Limb (tissue), 2 donors: Measurements from ENCODE around the gene SHB.
"Not testable (repeated sequence)": the region's sequence is repeated elsewhere in the genome, so short reads cannot be mapped to it uniquely, and the experiment has no call there.

Source experiments
- DNase-seq, 2 donors: peaks; one replicate each; pipeline ENCODE4 v3.0.0-alpha.2; 2016; ENCODE audit errors: extremely low spot score in 2 of 2

Gene SHB

DNA sequence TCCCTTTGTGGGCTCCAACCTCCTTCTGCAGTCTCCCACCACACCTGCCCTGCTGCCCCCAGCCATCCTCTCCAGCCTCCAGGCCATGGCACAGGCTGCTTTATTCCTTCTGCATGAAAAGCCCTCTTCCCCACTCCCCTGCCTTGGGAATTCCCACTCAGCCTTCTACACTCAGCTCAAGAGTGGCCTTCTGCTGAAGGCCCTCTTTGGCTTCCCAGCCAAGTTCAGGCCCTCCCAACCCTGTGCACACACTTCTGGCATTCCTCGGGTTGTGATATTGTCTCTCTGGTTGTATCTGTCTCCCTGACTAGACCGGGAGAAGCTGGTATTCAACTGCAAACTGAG lies 5.7 kb downstream of the SHB start:
- DNase-seq = no peak

DNA sequence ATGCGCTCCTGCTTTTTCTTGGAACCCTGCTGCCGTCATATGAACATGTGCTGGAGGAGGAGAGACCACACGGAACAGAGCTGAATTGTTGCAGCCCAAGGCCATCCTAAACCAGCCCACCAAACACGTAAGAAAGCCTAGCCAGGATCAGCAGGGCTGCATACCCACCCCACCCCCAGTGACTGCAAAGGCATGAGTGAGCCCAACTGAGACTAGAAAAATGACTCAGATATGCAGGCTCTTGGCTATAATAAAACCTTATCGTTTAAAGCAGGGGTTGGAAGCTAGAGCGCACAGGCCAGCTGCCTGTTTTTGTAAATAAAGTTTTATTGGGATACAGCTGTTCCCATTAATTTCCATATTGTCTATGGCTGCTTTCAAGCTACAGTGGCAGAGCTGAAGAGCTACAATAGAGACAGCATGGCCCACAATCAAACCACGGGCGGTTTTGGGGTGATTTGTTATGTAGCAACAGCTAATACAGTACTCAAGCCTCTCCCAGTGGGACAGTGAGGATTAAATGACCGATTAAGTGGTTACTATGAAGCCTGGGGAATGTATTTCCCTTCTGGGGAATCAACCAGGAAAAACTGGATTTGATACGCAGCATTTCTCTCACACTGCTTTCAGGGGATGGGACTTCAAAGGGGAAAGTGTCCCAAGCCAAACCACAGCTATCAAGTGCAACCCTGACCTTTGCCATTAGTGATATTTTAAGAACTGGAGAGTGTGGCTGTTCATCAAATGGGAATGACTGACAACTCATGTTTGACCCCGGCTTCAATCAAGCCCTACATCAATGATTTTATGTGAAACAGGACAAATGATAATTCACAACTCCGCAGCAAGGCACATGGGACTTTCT lies 6.3 kb downstream of the SHB start:
- DNase-seq = no peak

DNA sequence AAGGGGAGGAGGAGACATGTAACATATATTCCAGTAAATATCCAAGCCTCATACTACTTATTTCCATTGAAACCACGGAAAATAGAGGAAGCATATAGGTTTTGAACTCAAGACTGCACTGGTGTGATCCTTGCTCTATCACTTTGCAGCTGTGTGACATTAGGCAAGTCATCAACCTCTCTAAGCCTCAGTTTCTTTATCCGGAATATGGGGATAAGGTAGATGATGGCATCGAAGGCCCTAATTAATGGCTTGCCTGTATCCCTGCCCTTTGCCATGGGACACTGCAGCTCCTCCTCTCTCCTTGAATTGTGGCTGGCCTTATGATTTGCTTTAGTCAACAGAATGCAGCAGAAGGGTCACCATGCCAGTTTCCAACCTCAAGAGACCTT lies 6.9 kb downstream of the SHB start:
- DNase-seq = no peak

DNA sequence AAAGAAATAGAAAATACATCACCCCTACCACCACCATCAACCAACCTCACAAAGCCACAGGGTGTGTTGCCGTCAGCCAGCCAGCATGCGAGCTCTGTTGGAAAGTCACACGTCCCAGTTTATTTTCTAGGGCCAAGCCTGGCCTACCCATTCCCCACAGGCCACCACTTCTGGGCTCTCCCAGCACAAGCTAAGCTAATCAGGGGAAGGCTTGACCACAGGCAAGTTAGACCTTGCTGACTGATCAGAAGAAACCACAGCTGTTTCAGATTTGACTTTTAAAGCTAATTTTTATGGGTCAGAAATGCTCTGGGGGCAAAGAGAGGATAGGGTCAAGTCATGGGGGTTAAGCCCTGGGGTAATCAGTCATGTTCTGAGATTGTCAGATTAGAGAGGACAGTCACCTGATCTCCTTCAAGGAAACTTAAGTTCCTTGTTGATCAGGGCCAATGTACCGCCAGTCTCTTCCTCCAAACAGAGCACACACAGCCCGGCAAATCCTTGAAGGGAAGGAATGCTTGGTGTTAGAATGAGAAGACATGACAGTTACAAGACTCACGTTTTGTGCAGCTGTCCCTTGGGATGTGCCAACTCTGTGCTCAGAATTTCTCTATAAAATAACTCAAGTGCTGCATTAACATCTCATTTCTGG lies 7.6 kb downstream of the SHB start:
- DNase-seq = no peak

DNA sequence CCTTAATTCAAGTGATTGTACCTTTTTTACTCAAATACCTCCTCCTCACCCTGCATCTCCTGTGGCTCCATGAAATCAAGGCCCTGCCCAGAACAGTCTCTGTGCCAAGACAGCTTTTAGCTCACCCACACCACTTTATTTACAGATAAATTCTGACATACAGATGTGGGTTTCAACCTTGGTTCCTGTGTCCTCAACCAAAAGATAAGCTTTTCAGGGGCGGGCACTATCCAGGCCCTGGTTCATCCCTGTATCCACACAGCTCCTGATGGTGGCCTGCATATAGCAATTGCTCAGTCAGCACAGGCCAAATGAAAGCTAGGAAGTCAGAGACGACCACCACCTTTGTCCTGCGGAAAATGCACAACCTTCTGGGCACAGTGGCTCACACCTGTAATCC lies 8.3 kb downstream of the SHB start:
- DNase-seq = no peak

DNA sequence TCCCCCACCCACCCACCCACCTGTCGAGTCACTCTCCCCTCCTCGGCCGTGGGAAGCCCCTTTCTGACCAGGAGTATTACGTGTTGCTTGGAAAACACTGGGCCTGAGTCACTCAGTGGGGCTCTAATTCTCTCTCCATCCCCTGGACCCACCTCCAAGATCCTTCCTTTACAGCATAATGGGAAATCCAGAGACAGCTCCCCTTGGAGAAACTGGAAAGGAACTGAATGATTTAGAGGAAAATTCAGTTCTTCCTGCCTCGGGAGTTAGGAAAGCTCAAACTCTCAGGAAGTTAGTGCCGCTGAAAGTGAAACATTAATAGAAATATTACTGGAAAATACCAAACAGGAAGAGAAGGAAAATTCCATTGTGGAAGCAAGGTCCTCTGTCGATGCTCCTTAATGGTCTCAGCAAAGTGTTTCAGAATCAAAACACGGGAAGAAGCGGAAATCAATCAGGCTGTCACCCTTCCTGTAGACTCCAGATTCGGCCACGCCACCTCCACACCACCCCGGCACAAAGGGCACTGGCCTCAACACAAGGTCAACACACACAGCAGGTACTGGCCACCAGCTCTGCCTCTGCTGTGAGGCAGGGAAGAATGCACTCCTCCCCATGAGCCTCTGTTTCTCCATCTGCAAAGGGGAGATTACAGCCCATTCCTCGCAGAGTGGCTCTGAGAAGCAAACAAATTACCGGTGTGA lies 9.6 kb downstream of the SHB start:
- no peak for DNase-seq

DNA sequence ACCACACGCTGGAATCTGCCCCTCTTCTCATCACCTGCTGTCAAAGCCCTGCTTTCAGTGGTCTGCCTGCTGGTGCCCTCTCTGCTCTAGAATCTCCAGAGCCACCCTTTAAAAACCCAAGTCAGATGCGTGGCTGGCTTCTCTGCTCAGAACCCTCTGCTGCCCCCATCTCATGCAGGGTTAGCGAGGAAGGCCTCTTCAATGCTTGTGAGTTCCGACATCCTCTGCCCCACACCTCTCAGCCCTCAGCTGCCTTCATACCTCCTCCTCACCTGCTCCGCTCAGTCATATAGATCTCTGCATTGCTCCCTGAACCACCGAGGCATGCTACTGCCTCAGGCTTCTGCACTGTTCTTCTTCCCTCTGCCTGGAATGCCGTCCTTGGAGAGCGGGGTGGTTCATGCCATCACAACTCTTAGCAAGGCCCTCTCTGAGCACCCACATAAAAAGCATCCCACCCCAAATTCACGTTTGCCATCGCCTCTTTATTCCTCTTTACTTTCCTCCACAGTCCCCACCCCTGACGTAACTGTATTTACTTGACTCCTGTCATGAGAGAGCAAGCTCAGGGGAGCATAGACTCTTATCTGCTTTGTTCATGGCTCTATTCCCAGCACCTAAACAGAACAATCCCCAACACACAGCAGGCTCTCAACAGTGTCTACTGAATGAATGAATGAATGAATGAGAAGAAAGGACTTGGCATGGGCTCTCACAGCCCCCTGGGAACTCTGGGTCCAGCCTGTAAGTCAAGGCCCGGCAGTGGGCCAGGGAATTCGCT lies 10.4 kb downstream of the SHB start:
- no peak for DNase-seq

DNA sequence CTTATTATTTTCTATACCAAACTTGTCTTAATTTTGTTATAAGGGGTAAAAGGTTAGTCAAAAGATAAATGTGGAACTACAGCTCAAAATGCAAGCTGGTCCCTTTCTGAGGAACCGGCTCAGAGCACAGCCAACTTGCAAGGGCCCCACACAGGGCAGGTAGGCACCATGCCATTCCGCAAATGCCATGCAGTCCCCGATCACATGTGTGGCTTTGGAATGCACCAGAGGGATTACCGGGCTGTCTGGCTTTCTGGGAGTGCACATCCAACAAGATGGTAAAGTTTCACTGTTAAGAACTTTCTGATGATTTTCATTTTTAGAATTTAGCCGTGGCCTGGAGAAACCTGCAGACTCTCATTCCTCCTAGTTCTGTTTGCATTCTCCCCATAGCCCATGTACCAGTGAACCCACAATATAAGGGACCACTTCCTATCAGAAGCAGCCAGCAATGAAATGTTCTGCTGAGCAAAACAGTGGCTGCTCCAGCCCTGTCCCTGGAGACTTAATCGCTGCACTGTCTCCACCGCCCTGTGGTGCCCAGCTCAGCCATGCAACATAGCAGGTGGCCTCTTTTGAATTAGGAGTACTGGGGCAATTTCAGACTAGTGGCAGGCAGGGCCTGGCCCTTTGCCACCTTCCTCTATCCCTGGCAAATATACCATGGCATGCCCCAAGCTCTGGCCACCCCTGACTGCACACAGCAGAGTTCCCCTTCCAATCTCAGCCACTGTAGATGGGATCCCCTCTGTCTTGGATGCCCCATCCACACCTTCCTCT lies 11.4 kb downstream of the SHB start:
- DNase-seq = no peak

DNA sequence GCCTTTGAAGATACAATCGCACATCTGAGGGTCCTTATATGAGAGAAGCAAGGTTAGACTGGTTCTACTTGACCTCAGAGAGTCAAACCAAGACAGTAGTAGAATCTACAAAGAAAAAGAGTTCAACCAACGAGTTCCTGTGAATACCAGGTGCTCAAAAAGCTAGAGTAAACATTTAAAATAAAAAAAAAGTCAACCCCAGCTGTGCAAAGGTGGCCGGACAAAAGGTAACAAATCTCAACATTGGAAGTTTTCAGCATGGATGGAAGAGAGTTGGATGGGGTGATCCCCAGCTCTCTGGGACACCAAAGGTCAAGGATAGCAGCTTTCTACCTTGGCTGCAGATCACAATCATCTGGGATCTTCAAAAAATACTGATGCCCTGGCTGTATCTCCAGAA lies 14.4 kb downstream of the SHB start:
- no peak for DNase-seq

DNA sequence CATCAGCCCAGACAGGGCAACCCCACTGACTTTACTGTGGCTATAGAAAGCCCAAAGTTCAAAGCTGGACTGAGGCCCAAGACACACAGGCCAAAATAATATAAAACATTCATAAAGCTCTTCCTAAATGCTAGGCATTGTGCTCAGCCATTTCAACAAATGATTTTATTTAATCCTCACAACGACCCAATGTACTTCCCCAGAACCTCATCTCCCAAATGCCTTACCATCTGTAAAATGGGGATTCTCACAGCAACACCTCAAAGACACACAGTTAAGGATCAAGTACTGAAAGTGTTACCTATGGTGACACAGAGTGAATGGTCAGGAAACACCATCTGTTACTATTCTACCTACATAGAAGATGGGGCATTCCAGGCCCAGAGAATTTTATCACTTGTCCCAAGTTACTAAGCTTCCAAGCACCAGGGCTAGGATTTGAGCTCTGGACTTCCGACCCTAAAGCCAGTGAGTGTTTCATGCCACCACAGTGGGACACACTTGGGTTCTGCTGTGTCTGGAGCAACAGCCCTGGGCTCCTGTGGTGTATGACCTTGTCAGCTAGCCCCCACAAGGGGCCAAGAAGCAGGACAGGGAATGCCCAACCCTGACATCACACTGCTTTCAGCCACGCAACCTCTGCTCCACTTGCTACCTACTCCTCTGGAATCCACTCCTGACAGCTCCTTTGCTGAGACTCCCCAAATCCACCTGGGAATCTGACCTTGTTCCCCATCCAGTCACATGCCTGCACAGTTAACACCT lies 15.1 kb downstream of the SHB start:
- no peak for DNase-seq

DNA sequence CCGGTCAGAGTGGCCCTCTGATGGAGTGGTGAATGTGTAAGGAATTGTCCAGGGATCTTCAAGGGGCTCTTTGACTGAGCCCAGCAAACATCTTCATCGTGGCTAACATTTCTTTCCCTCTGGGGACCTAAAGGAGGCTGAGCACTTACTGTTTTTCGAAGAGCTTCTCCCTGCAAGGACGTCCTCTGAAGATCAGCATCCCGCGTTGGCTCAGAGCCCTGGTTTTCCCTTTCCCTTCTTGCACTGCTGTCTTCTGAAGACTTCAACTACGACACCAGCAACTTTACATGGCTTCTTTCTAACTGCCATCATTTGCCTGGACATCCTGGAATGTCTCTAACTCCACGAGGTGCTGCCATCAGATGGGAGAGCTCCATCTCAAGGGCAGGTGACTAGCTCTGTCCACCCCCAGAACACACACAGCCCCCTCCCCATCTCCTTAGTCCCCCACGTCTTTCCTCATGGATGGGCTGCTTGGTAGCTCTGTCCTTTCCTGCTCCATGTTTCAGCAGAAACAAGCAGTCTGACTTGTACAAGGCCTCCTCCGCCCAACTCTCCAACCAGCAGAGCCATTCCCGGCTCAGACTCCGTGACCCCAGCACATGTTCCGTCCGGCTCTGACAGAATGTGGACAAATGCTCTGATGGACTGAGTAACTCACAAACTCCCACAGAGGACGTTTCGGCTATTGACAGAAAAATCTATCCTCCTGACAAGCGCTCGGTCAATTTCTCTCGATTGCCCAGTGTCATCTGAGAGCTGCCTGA lies 17.1 kb downstream of the SHB start:
- no peak for DNase-seq

DNA sequence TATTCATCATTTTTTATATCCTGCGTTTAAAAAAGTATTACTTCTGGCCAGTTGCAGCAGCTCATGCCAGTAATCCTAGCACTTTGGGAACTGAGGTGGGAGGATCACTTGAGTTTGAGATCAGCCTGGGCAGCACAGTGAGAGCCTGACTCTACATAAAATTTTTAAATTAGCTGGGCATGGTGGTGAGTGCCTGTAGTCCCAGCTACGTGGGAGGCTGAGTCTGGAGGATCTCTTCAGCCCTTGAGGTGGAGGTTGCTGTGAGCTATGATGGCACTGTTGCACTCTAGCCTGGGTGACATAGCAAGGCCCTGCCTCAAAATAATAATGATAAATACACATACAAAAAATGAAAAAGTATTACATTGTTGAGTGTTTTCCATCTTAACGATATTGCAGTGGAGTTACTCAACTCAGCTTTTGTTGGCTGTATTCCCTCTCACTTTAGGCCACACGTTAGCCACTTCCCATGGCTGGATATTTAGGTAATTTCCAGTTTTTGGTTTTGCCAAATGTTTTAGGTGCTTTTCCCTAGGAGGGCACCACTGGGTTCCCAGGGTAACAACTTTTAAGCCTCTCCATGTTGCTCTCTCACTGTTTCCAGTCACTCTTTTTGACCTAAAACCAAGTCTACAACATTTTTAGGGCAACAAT lies 20.6 kb downstream of the SHB start:
- no peak for DNase-seq

DNA sequence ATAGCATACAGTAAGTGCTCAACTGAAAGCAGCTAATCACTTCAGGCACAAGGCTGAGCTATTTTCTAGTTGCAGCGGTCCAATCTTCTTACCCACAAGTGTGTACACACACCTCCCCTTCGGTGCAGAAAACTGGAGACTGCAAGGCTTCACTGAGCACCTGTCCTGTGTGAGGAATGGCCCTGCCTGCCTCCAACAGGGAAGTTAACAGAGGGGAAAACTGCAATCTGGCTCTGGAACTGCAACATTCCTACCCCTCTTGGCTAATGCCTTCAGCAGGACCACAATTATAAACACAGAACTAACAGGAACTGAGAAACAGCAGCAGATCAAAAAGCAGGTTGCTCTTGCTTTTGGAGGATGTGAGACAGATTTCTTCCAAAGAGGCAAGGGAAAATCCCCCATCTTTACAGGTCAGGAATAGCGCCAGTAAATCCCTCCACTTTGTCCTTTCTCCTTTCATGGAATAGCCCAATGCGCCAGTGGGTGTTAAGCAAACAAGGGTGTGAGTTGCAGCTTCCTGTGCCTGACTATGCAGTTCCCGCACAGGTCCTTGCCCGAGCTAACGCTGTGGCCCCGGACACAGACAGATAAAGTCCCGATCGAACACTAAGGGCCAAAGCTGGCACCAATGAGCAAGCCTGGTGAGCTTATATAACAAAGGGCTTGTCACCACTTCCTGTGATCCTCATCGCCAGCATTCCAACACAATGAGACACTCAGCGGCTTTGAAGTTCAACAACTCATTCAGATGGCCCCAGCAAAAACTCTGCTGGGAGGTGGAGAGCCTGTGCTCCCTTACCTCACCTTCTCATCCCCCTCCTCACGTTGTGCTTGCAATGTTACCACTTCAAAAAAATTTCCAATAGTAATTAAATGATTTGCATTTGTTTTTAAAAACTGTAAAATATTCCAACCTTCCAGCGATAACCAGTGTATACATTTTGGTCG lies 21.5 kb downstream of the SHB start:
- no peak for DNase-seq

DNA sequence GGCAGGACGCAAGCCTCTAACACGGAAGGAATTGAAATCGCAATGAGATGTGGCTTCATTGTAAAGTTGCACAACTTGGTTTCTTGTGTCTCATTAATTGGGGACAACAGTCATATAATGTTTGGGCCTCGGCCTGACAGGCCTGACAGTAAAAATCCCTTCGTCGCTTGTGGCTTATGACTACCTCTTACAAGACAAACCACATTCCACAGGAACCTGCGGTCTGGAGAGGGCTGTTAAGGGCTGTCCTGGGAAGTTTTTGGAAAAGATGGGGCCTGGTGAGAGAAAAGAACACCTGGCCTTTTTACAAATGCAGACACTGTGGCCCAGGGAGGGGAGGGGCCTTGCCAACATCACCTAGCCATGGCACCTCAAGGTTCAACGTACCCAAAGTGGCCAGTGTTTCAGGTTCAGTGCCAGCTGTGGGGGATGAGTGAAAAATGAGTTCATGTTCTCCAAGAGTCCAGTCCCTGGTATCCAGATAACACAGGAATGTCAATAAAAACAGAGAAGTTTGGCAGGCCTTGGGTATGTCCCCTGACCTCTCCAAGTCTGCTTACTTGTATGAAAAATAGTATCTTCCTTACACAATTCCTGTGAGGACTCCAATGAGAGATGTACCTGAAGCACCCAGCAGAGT lies 22.2 kb downstream of the SHB start:
- DNase-seq = no peak

DNA sequence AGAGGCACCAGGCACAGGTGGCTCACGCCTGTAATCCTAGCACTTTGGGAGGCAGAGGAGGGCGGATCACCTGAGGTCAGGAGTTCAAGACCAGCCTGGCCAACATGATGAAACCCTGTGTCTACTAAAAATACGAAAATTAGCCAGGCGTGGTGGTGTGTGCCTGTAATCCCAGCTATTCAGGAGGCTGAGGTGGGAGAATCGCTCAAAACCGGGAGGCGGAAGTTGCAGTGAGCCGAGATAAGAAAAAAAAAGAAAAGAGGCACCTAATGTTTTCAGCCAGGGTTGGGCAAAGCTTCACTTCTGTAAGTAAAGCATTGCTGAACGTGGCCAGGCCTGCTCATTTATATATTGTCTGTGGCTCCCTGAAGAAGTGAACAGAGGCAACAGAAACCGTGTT lies 23.1 kb downstream of the SHB start:
- DNase-seq = not testable (repeated sequence)

DNA sequence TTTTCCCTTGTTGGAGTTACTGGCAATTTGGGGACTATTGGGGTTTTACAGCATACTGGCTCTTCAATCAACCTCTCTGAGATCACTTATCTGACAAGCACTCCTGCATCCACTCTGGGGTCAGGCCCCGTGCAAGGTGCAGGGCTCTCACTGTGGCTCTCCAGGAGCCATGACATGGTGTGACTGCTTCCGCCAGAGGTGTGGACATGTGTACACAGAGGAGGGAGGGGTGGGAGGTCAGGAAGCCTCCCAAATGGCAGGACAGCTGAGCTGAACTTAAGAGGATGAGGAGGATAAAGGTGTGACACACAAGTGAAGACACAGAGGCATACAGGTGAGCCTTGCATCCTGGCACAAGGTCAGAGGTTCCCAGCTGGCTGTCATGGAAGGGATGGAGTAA lies 24.3 kb downstream of the SHB start:
- DNase-seq = no peak

DNA sequence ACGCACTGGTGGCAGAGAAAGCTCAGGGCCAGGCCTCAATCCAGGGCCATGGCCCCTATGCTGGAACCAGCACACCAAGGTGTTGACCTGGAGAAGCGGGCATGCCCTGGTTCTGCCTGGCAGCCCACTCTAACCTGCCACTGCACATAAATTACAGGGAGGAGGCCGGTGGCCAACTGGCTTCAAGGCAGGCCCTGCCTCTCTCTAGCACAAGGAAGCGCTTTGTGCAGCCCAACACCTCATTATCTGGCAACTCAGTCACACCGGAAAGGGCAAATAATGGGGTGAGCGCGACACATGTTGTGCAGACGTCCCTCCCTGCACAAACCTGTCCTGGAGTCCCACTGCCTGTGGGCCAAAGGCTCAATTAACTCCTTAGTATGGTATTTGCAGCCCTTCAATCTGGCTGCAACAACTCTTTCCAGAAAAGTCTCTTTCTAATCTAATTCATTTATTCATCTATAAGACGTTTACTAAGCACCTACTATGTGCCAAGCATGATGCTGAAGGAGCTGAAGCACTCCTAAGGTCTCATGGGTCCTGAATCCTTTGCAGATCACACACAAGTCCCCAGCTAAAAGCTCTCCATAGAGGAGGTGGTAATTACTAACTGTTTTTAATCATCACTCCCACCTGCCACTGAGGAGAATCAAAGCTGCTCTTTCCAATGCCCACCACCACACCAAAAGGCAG lies 24.9 kb downstream of the SHB start:
- DNase-seq = no peak
